CD4-positive, alpha-beta T cell treated with Interleukin-17A for 1 hour (primary cell): ENCODE measurements around the gene POC1A.

Source experiments
- DNase-seq: peaks from one replicate; pipeline ENCODE4 v3.0.0-alpha.2; 2020

POC1A gene

DNA sequence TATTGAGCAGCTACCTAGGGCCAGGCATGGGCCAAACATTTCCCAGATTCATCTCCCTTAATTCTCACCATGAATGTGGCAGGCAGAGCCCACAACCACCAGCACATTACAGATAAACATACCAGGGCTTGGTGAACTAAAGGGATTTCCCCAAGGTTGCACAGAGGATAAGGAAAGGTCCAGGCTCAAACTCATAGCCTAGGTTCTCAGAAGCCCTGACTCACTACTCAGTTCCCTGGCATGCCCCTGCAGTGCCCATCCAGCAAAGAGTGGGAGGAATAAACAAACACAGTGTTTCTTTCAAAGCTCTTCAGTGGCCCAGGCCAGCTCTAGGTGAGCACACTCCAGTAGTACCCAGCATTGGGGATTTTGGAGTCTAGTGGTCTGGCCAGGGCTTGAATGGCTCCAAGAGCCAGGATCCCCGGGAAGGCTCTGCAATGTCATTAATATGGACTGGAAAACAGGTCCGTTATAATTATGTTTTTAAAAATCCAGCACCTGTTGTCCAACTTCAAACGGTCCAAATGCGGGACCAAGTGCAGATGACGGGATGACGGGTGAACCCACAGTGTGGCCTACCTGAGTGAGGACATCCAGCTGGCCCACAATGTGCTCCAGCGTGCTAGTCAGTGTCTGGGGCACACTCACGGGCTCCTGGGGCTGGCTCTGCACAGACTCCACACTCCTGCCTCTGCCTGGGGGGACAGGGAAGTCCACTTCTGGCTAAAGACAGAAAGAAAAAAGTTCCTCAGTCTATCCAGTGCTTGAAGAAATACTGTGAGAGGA is 58.0 kb downstream of the POC1A start:
- no peak for DNase-seq

GRCh38 chr3:52094571-52095485 is 59.4 kb downstream of the POC1A start:
- no peak for DNase-seq

DNA sequence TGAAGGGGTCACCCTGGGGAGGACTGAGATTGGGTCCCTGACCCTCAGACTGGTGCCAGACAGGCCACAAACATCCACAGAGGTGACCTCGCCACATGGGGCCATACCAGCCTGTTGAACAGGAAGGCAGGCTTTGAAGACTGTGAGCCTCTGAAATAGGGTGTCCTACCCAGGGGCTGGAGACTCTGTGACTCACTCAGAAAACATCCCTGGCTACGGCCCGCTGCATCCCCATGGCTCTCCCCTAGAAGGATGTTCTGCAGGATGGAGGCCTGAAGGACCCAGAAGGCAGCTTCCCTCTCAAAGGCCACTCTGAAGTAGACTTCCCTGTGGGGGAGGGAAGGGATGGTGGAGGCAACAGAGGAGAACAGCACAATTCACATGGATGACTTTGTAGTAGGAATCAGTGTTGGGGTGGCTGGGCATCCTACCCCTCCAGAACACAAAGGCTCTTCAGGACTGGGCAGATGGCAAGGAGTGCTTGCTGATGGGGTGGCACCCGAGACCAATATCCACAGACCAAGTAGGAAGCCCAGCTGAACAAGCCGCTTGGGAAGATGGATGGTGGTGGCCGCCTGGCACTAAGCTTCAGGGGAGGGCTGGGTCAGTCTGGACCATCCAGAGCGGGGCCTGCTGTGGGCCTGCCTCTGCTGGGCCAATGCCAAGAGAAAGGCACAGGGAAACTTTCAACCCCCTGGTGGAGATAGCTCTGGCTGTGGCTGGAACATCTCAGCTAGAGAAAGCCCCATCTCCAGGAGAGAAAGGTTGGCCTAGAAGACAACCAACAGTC is 60.3 kb downstream of the POC1A start:
- no peak for DNase-seq

DNA sequence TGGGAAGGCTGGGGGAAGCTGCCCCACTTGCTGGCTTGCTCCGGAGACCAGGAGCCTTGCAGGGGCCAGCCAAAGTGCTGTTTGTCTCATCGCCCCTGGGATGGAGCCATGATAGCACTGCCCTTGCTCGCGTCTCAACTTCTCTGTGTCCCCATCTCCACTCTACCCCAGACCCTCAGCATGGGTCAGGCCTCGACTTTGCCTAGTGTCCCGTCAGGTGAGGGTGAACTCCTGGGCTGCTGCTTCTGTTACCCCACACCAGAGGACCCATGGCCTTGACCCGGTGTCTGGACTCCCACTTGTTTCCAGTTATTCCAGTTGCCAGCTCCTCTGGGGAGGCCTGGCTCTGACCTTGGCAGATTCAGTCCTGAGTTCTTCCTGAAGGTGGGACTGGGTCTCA is 61.3 kb downstream of the POC1A start:
- DNase-seq: no peak

GRCh38 chr3:52092271-52092660 is 62.0 kb downstream of the POC1A start:
- DNase-seq: no peak

DNA sequence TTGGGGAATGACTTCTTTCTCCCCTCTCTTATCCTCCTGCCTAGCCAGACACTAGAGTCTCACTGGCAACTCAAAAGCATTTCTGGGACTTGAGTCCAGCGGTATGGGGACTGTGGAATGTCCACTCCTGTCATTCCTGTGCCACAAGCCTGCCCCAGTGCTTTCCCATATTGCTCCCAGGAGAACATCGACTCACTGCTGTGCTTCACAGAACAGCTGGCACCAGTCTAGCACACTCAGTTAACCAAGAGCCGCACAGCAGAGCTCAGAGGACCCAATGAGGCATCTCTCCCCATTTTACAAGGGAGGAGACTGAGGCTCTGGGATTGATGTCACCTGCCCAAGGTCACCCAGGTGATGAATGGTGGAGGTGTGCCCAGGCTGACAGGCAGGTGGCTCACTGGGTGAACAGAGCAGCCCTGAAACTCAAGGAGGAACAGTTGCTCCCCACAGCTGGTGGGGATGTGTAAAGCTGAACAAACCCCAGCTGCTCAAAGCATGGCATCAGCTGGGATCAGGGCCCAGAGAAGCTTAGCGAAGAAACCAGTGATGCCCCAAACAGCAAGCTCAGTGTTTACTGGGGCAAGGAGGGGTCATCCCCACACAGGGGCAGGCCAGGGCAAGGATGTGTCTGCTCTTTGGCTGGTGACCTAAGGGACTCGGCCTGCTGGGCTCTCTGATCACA is 62.5 kb downstream of the POC1A start:
- no peak for DNase-seq

- DNase-seq: no peak
Measured at GRCh38 chr3:52090933-52091468, 63.2 kb downstream of the POC1A start.

DNA sequence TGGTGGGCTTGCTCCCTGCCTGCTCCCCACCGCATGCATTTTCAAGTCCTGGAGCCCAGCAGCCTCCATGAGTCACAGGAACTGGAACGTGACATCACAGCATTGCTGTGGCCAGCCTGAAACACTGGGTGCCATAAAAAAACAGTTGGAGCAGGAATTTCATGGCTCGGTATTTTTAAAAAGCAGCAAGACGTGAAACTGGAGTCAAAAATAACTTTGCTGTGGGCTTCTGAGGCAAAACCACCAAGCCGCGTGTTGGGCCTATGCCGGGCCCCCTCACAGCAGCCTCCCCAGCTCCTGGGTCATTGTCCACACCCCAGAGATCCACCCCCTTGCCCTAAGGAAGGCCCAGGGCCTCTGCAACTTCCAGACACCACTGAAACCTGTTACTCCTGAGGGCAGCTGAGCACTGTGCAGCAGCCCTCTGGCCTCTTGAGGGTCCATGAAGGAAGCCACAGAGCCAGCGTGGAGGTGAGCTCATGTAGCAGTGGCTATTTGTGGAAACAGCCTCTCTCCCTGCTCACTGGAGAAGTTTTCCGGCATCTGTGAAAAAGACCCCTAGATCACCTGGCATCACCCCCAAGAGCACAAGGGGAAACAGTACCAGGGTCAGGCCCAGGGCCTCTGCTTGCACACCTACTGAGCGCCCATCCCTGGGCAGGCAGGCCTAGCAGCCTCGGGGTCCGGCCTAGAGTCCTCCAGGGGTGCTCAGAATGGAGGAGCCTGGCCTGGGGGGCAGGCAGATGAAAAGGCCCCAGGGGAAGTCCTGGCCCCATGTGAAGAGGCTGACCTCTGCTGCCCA is 63.9 kb downstream of the POC1A start:
- no peak for DNase-seq

DNA sequence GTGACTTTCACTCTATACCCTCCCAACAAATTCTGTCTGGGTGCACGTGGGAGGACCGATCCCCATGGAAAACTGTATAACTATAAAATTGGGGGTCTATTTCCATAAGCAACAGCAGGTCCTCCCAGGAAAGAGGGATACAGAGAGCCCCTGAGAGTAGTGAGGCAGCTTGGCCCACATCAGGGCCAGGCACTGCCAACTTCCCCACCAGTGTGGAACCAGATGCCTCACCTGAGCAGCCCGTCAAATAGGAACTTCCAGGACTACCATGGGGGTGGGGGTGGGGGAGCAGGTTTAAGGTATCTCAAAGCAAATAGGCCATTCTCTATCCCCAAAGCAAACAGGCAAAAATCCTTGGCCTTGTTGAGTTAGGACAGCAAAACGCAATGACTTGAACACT is 64.5 kb downstream of the POC1A start:
- no peak for DNase-seq

- DNase-seq: peak; percentile 6
Measured at GRCh38 chr3:52088445-52089367, 65.5 kb downstream of the POC1A start.

DNA sequence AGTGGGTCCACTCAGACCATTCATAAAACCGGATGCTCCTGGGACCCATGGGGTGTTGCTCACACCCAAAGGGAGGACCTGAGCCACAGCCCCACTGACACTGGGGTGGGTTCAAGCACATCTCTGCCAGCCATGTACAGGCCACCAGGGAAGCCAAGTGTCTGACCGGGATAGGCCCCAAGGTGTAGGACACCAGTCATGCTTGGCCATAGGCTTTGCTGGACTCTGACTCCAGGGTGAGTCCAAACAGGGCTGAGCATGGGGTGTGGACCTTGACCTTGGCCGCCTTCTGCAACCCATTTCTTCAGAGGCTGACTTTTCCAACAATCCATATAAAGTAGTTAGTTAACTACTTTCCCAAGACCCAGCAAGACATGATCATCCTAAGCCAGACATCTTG is 66.5 kb downstream of the POC1A start:
- no peak for DNase-seq

GRCh38 chr3:52086976-52087663 is 67.1 kb downstream of the POC1A start:
- no peak for DNase-seq

DNA sequence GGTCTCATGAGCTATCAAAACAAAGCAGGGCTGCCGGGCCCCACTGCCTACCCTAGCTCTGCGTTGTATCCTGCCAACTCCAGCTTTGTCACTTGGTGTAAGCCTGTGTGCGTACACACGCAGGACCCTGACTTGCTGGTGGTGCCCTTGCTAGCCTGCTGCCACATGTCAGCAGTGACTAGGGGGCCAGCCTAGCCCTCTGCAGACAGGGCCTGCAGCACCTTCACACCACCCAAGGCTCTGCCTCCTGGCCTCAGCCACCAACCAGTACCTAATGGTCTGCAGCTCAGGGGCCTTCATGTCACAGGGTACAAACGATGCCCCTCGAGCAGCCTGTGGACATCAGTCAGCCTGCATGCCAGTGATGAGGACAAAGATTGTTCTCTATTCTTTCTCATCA is 67.8 kb downstream of the POC1A start:
- DNase-seq: no peak

DNA sequence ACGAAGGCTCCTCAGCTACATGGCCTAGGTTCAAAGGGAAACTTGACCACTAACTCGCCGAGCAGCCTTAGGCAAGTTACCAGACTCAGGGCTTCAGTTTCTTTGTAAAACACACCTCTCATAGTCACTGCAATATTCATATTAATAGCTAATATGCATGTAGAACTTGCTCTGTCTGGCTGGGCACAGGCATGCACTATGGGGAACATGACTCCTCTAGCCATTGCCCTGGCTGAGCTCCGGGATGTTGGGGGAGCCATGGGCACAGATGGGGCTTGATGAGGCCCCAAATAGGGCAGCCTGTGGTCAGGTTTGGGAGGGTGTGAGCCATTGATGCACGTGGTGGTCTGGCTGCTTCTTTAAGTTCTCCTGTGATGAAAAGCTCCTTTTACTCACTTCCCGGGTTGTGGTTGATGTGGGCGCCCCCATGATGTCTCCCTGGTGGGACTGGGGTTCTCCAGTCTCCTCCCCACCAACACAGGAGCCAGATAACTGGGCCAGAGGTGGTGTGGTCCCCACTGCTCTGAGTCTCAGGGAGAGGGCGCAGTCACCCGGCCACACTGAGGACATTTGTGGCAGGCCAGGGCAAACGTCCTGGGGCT is 68.4 kb downstream of the POC1A start:
- DNase-seq: no peak

DNA sequence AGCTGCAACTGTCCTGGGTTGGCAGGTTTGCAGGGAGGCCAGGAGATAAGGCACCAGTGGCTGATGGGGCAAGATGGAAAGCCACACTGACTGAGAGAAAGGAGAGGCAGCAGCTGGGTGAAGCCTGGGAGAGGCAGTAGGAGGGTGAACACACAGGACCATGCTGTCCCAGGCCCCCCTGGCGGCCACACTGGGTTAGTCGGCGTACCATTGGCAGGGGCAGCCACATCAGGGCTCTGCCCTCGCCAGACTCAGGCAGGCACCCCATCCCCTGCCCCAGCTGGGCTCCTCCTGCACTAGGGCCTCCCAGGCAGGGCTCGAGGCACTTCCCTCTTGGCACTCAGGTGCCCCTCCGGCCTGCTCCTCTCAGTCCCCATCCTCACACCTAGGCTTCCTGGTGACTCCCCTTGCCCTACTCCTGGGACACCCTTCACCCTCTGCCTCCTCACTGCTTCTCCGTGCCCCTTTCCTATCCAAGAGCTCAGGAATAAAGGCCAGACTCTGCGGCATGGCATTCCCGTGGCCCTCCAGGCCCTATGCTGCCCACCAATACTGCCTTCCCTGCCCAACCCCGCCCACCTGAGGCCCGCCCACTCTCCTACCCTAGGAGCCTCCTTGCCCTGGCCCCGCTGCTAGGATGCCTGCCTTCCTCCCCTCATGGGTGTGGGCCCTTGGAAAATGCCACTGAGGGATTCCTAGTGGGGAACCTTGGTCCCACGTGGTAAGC is 69.1 kb downstream of the POC1A start:
- no peak for DNase-seq

- DNase-seq: no peak
Measured at GRCh38 chr3:52084216-52084945, 69.8 kb downstream of the POC1A start.

GRCh38 chr3:52083556-52084087 is 70.6 kb downstream of the POC1A start:
- no peak for DNase-seq

GRCh38 chr3:52082951-52083350 is 71.3 kb downstream of the POC1A start:
- no peak for DNase-seq
